ENCODE results near the gene MB21D2.

DNA sequence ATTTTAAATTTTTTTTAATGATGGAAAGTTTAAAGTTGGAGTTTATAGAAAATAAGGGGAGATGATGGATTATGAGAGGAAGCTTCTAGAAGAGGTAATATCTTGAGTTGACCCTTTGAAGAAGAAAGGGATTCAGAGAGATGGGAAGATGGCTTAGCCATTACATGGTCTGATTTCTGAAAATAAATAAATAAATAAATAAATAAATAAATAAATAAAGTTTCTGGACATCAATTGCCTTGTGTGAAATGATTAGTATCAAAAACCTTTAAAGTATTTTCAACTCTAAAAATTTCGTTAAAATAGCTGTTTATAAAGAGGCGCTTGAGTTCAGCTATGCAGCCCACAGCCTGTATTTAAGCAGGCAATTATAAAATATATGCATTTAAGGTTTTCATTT lies 93.3 kb downstream of the MB21D2 start:
- TF ChIP-seq, protein P1, sequence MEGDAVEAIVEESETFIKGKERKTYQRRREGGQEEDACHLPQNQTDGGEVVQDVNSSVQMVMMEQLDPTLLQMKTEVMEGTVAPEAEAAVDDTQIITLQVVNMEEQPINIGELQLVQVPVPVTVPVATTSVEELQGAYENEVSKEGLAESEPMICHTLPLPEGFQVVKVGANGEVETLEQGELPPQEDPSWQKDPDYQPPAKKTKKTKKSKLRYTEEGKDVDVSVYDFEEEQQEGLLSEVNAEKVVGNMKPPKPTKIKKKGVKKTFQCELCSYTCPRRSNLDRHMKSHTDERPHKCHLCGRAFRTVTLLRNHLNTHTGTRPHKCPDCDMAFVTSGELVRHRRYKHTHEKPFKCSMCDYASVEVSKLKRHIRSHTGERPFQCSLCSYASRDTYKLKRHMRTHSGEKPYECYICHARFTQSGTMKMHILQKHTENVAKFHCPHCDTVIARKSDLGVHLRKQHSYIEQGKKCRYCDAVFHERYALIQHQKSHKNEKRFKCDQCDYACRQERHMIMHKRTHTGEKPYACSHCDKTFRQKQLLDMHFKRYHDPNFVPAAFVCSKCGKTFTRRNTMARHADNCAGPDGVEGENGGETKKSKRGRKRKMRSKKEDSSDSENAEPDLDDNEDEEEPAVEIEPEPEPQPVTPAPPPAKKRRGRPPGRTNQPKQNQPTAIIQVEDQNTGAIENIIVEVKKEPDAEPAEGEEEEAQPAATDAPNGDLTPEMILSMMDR (IDR thresholded peaks at IDR 0.05) = no peak
- TF ChIP-seq POLR2A (IDR thresholded peaks at IDR 0.05) = no peak

Data from adrenal gland (tissue), 5 donors.